Psoas muscle (tissue), 8 donors: ENCODE results near the gene XKR7. TPM values are rescaled to one million over a fixed set of nuclear protein-coding genes. Genes with fewer than 3 reads are reported as not detected.

ENCODE experiments used
- ATAC-seq, 4 donors: fragments of 200-7000 bp; cut with Tn5 transposase; one replicate each; pipeline ENCODE4 v1.9.1; 2020; ENCODE audit warnings: moderate library complexity in 3 of 4, mild to moderate bottlenecking in 2 of 4
- DNase-seq, 2 donors: peaks; one replicate each; pipeline ENCODE4 v3.0.0-alpha.2; 2020
- H3K27ac ChIP-seq: fragments of 200-600 bp; one replicate; pipeline ENCODE4 v1.8.0; 2022
- H3K27me3 ChIP-seq, 3 donors: fragments of 200-600 bp in 1 of 3; one replicate each; pipeline versions ENCODE4 v1.6.1 to v1.8.0; 2013 to 2022; ENCODE audit warnings: low read length in 2 of 3, mild to moderate bottlenecking in 2 of 3, moderate library complexity in 1 of 3; ENCODE audit not compliant: insufficient read depth in 3 of 3
- H3K36me3 ChIP-seq, 2 donors: fragments of 200-600 bp in 1 of 2; one replicate each; pipeline versions ENCODE4 v1.6.1 to v1.8.0; 2013 to 2022; ENCODE audit warnings: low read depth in 1 of 2, mild to moderate bottlenecking in 1 of 2, moderate library complexity in 1 of 2; ENCODE audit not compliant: insufficient read depth in 1 of 2
- H3K4me1 ChIP-seq: fragments of 200-600 bp; one replicate; pipeline ENCODE4 v1.8.0; 2022
- H3K4me3 ChIP-seq: fragments of 200-600 bp; one replicate; pipeline ENCODE4 v1.8.0; 2022; ENCODE audit warnings: mild to moderate bottlenecking
- H3K9me3 ChIP-seq: fragments of 200-600 bp; one replicate; pipeline ENCODE4 v1.8.0; 2022
- WGBS, 3 donors: extraction: QIAGEN DNeasy Blood & Tissue Kit; methylation state at CpG; one replicate each; pipeline versions ENCODE4 v1.1.6 to v1.1.7; 2013; 5-methylcytosine and 5-hydroxymethylcytosine counted together
- intact Hi-C, 2 donors: fragments of 100-400 bp; cut with DNase I; formaldehyde crosslinking; loops; one replicate each; pipeline versions ENCODE4 v1.11.0 to v1.14.2; 2022
- polyA plus RNA-seq, 3 donors: library from polyadenylated mRNA; stranded (reverse); fragments of 200-250 nt; gene quantifications; one replicate each; pipeline ENCODE4 v1.2.3, GENCODE V29; 2013
- total RNA-seq, 4 donors: library from RNA; stranded (reverse); fragmentation: NEBNext Ultra II Directional in 2 of 4; extraction: Animal tissue kit (Norgen Biotek cat#: 25700) in 2 of 4; gene quantifications; one replicate each; pipeline versions ENCODE4 v1.2.1 to v1.2.4, GENCODE V29; 2021 to 2023
- TF ChIP-seq, protein P1 (sequence below): fragments of 200-600 bp; IDR thresholded peaks from one replicate; pipeline ENCODE4 v1.8.0; 2022; ENCODE audit warnings: antibody characterized with exemption
- donor health status: healthy with polysubstance abuse.
- donor health status: DM: no; HTN: no; CAD: no; lungs with moderate emphysema.
- donor health status: Bipolar disorder and iron deficiency.
- donor health status: healthy.
- donor health status: DM: yes; HTN: yes; CAD: no.
- donor health status: DM: no; HTN: no; CAD: no.
- donor health status: DM: no; HTN: no; CAD: no.
- donor health status: DM: yes; HTN: yes; CAD: no.

XKR7 gene
- total and polyA plus RNA-seq, 7 donors, result under 0.01 to 0.02 TPM; not detected in 5

DNA sequence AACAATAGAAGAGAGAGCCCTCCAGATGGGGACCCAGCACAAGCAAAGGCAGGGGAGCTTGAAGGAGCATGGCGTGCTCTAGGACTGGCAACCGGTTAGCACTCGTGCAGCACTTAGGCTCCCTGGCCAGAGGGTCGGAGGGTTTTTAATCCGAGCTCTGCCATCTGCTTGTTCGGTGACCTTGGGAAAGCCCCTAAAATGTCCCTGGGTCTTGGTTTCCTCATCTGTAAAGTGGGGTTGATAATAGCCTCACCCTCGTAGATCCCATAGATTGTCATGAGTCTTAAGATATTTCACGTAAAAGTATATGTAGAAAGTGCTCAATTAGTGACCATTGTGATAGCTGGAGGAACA lies 67.5 kb downstream of the XKR7 start:
- Histone ChIP-seq H3K9me3 (no peaks in the 10 kb centered on the region), H3K36me3 (no peaks in the 10 kb centered on the region), H3K27ac (no peak overlapping the region), H3K4me3 (no peak overlapping the region), H3K4me1 (no peaks in the 10 kb centered on the region), H3K27me3 (peaks cover 0 to 46% (median 3%) of the 10 kb centered on the region in 3 donors)
- DNase-seq (no peak), ATAC-seq (no peak)
- intact Hi-C loops, result loop anchor here in 1 of 2 donors (10.0 kb wide), 2 partner anchors 211 to 311 kb away; partner anchors contain the start of gene BCL2L1
- TF ChIP-seq, protein P1, sequence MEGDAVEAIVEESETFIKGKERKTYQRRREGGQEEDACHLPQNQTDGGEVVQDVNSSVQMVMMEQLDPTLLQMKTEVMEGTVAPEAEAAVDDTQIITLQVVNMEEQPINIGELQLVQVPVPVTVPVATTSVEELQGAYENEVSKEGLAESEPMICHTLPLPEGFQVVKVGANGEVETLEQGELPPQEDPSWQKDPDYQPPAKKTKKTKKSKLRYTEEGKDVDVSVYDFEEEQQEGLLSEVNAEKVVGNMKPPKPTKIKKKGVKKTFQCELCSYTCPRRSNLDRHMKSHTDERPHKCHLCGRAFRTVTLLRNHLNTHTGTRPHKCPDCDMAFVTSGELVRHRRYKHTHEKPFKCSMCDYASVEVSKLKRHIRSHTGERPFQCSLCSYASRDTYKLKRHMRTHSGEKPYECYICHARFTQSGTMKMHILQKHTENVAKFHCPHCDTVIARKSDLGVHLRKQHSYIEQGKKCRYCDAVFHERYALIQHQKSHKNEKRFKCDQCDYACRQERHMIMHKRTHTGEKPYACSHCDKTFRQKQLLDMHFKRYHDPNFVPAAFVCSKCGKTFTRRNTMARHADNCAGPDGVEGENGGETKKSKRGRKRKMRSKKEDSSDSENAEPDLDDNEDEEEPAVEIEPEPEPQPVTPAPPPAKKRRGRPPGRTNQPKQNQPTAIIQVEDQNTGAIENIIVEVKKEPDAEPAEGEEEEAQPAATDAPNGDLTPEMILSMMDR, result no peak
- 75 to 84% (median 83%) methylated on average over 8 of the region's 8 CpGs for WGBS, 3 donors

DNA sequence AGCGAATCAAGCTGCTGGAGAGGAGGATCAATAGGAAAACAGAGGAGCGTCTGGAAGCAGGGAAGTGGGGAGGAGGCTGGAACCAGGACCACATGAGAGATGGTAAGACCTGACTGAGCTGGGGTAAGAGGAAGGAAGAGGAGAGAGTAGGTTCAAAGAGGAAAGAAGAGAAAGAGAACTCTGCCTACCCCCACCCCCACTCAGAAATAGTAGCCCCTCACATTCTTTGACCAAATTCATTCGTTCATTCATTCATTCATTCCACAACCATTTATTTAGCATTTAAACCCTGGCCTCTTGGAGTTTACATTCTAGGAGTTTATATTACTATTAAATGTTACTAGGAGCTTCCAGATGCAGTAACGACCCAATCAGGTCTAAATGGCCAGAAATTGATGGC lies 68.3 kb downstream of the XKR7 start:
- Histone ChIP-seq H3K36me3 (no peaks in the 10 kb centered on the region), H3K4me1 (no peaks in the 10 kb centered on the region), H3K27ac (no peak overlapping the region), H3K9me3 (no peaks in the 10 kb centered on the region), H3K4me3 (no peak overlapping the region), H3K27me3 (peaks cover 0 to 46% (median 3%) of the 10 kb centered on the region in 3 donors)
- TF ChIP-seq, protein P1, result no peak
- intact Hi-C loops, result loop anchor here in 1 of 2 donors (10.0 kb wide), 2 partner anchors 211 to 311 kb away; partner anchors contain the start of gene BCL2L1
- 47 to 54% (median 54%) methylated on average over 4 of the region's 4 CpGs for WGBS, 3 donors
- ATAC-seq (no peak), DNase-seq (no peak)

GRCh38 chr20:32036716-32037485 lies 69.0 kb downstream of the XKR7 start:
- H3K9me3 ChIP-seq, result no peaks in the 10 kb centered on the region
- intact Hi-C loops, result loop anchor here in 1 of 2 donors (10.0 kb wide), 2 partner anchors 212 to 312 kb away; partner anchors contain the start of gene BCL2L1
- no peak for DNase-seq
- no peaks in the 10 kb centered on the region for H3K4me1 ChIP-seq
- WGBS, 3 donors, result 49 to 64% (median 49%) methylated on average over 10 of the region's 10 CpGs
- no peaks in the 10 kb centered on the region for H3K36me3 ChIP-seq
- H3K27me3 ChIP-seq, result peaks cover 0 to 46% (median 3%) of the 10 kb centered on the region in 3 donors
- ATAC-seq, result no peak
- H3K27ac ChIP-seq, result no peak overlapping the region
- H3K4me3 ChIP-seq, result no peak overlapping the region
- TF ChIP-seq, protein P1, result no peak

DNA sequence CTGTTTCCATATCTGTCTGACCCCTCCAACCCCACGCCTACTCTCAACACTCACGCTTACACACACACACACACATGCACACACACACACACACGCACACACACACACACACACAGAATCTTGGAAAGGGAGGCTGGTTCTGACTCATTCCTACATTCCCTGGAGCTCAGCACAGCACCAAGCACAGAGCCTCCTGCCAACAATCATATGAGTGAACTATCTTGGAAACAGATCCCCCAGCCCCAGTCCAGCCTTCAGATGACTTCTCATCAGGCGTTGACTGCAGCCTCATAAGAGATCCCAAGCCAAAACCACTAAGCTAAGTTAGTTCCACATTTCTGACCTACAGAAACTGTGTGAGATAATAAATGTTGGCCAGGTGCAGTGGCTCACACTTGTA lies 70.0 kb downstream of the XKR7 start:
- DNase-seq (no peak), ATAC-seq (no peak)
- Histone ChIP-seq H3K27me3 (peaks cover 0 to 42% (median 3%) of the 10 kb centered on the region in 3 donors), H3K4me1 (no peaks in the 10 kb centered on the region), H3K27ac (no peak overlapping the region), H3K9me3 (no peaks in the 10 kb centered on the region), H3K36me3 (no peaks in the 10 kb centered on the region), H3K4me3 (no peak overlapping the region)
- intact Hi-C loops, result loop anchor here in 1 of 2 donors (10.0 kb wide), 2 partner anchors 213 to 313 kb away; partner anchors contain the start of gene BCL2L1
- TF ChIP-seq, protein P1, result no peak
- WGBS, 3 donors, result 42 to 87% (median 56%) methylated on average over 4 of the region's 4 CpGs
